Choroid plexus epithelial cell (primary cell): ENCODE results near the gene SRMS.
"Not testable (repeated sequence)": the region's sequence is repeated elsewhere in the genome, so short reads cannot be mapped to it uniquely, and the experiment has no call there.

Source experiments
- DNase-seq: peaks from one replicate; pipeline ENCODE4 v3.0.0-alpha.2; 2010; ENCODE audit warnings: low read depth
- H3K4me3 ChIP-seq: 2 replicates; pipeline ENCODE4 v1.5.1; 2011; ENCODE audit warnings: low read depth, mild to moderate bottlenecking, control low read depth, low read length, moderate library complexity
- TF ChIP-seq, protein P1 (sequence below): conservative IDR thresholded peaks from 2 replicates; pipeline ENCODE4 v1.5.1; 2011; ENCODE audit warnings: low read depth, mild to moderate bottlenecking, control low read depth, inconsistent platforms, low read length, moderate library complexity

SRMS gene

DNA sequence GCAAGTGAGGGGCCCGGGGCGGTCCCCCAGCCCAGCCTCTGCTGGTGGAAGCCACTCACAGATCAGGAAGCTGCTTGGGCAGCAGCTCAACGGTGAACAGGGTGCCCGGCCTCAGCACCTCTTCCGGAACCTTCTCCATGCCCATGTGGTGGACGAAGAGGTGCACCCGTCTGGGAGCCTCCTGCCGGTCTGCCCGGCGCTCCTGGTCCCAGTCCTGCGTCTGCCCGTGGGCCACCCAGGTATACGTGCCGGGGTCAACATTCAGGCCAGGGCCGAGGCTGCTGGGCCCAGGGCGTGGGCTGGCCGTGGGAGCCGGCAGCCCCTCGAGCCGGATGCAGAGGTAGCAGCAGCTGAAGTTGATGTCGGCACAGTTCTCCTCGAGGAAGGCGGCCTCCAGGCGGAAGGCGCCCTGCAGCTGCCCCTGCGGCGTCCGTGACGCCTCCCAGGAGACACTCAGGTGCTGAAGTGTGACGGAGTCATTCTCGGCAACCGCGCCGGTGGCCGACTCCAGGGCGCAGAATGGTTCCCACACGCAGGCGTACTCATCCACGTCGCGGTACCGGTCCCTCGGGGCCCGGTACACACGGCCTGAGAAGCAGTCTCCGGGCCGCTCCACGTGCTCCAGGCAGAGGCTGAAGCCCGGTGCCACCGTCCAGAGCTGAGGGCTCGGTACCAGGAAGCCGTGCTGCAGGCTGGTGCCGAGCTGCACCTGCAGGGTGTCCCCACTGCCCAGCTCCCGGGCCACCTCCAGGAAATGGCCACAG lies 15.1 kb upstream of the SRMS start:
- TF ChIP-seq, protein P1, sequence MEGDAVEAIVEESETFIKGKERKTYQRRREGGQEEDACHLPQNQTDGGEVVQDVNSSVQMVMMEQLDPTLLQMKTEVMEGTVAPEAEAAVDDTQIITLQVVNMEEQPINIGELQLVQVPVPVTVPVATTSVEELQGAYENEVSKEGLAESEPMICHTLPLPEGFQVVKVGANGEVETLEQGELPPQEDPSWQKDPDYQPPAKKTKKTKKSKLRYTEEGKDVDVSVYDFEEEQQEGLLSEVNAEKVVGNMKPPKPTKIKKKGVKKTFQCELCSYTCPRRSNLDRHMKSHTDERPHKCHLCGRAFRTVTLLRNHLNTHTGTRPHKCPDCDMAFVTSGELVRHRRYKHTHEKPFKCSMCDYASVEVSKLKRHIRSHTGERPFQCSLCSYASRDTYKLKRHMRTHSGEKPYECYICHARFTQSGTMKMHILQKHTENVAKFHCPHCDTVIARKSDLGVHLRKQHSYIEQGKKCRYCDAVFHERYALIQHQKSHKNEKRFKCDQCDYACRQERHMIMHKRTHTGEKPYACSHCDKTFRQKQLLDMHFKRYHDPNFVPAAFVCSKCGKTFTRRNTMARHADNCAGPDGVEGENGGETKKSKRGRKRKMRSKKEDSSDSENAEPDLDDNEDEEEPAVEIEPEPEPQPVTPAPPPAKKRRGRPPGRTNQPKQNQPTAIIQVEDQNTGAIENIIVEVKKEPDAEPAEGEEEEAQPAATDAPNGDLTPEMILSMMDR, result no peak
- no peak for DNase-seq
- no peak overlapping the region for H3K4me3 ChIP-seq

DNA sequence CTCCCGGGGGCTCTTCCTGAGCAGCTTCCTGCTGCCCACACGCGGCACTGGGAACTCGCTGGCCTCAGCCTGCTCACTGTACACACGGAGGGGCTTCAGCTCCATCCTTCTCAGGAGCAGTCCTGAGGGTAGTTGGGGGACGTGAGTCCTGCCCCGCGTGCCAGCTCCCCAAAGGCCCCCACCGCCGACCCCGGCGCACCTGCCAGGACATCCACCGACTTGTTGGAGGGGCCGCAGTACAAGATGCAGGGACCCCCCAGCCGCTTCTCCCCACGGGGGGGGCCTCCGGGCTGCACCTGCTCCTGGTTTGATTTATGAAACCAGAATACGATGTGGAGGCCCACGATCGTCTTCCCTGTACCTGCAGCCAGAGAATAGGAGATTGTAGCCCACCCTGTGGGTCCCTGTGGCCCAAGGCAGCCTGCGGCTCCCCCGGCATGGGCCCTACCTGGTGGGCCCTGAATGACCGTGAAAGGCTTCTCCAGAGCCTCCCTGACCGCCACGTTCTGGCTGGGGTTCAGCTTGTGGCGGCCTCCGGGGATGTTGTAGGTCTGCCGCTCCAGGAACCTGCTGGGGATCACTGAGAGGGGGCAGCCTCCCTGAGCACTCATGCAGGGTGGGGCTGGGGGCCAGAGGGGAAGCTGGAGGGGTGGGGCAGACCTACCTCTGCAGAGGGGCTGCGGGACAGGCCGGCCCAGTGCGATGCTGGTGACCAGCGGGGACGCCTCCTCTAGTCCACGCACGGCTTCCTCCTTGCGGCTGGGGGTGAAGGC lies 14.3 kb upstream of the SRMS start:
- TF ChIP-seq, protein P1, result no peak
- no peak overlapping the region for H3K4me3 ChIP-seq
- no peak for DNase-seq

DNA sequence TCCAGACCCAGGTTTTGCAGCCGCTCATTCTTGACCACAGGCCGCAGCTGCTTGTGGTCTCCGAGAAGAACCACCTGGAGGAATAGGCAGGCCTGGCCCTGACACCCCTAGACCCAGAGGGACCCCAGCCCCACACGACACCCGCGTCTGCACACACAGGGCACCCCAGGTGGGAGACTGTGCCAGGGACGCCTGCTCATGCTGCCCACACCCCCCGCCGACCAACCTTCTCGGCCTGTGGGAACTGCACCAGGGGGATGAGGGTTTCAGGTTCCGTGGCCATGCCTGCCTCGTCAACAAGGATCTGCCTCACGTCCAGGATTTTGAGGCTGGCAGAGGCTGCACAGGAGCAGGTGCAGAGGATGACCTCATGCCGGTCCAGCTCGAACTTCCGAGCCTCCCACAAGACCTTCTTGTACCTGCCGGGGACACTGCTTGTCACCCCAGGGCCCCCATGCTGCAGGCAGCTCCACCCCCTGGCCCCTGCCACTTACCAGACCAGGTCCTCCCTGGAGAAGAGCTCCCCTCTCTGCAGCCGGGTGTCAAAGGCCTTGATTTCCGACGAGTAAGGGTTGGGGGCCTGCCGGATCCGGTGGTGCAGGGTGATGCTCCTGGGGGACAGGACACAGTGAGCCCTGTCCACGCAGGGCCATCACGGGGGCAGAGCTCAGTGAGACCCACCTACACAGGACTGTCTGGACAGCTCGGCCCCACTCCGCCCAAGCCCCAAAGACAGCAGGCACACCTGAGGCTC lies 13.5 kb upstream of the SRMS start:
- TF ChIP-seq, protein P1, result no peak
- no peak for DNase-seq
- no peak overlapping the region for H3K4me3 ChIP-seq

DNA sequence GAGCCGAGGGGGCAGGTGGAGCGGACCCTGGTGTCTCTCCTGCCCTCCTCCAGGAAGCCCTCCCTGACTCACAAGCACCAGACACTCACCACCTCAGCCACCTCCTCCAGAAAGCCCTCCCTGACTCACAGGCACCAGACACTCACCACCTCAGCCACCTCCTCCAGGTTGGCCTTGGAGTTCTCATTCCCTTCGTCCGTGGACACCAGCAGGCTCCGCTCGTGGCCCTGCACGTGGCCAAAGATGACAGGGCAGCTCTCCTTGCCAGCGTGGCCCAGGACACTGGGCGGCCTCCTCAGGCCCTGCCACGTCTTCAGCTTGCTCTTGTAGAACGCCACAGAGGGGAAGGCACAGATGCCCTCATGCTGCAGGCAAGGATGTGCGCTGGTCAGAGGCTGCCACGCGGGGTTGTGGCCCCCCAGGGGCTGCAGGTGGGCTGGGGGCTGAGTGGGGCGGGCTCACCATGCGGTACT lies 12.8 kb upstream of the SRMS start:
- TF ChIP-seq, protein P1, result no peak
- H3K4me3 ChIP-seq, result no peak overlapping the region
- DNase-seq, result no peak

DNA sequence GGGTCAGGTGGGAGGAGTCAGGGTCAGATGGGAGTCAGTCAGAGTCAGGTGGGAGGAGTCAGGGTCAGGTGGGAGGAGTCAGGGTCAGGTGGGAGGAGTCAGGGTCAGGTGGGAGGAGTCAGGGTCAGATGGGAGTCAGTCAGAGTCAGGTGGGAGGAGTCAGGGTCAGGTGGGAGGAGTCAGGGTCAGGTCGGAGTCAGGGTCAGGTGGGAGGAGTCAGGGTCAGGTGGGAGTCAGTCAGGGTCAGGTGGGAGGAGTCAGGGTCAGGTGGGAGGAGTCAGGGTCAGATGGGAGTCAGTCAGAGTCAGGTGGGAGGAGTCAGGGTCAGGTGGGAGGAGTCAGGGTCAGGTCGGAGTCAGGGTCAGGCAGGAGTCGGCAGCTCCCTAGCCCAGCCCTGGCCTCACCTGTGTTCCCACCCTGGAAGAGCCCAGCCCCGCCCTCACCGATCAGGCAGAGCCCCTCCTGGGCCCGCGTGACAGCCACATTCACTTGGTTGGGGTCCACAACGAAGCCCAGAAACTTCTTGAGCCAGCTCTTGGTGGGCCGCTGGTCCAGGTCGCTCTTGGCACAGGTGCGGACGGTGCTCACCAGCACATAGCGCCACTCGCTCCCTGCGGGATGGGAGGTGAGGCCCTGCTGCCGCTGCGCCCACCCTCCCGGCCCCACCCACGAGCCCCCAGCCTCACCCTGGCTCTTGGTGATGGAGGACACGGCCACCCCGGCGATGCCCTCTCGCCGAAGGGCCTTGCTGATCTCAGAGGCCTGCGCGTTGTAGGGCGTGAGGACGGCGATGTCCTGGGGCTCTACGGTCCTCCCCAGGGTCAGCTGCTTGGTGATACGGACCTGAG lies 12.2 kb upstream of the SRMS start:
- not testable (repeated sequence) for H3K4me3 ChIP-seq, DNase-seq

DNA sequence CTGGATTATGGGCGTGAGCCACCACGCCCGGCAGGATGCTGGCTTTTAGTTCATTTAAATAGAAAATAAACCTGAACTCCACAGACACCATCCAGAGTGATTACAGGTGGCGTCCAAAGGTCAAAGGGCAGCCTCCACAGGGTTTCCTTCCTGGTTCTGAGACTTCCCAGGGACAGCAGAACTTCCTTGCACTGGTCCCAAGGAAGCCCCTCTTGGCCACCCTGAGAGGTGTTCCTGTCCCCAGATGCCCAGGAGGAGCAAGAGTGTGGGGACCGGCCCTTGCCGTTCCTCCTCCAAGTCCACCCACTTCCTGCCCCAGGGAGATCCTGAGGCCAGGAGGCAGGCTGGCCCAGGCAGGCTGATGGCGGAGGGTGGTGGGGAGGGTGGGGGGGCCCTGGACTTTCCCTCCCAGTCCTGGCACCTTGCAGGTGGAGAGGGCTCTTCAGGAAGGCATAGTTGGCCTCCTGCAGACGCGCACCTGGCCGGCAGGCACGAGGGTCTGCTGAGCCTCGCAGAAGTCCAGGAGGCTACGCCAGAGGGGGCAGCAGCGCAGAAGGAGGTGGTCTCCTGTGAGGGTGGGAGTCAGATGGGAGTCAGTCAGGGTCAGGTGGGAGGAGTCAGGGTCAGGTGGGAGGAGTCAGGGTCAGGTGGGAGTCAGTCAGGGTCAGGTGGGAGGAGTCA lies 11.4 kb upstream of the SRMS start:
- DNase-seq, result no peak
- TF ChIP-seq, protein P1, result no peak
- H3K4me3 ChIP-seq, result no peak overlapping the region
